Upper lobe of left lung (tissue), 4 donors: Measurements from ENCODE around the gene PDE4D.

Experiments used
- EP300 ChIP-seq, 4 donors: sonication (generic); formaldehyde crosslinking; IDR thresholded peaks; one replicate each; pipeline ENCODE4 v1.5.1; 2017; ENCODE audit warnings: antibody characterized with exemption in 4 of 4, control low read depth in 2 of 4
- POLR2A ChIP-seq, 4 donors: fragments of 450-650 bp; IDR thresholded peaks; one replicate each; pipeline ENCODE4 v1.5.1; 2016 to 2017; ENCODE audit warnings: antibody characterized with exemption in 4 of 4, mild to moderate bottlenecking in 2 of 4
- POLR2AphosphoS5 ChIP-seq, 2 donors: sonication (generic); formaldehyde crosslinking; IDR thresholded peaks; one replicate each; pipeline ENCODE4 v1.5.1; 2017; ENCODE audit warnings: antibody characterized with exemption in 2 of 2
- TF ChIP-seq, protein P1 (sequence below), 6 experiments: fragments of 450-650 bp in 4 of 6; fragments of 200-600 bp in 2 of 6; sonication (generic) in 2 of 6; IDR thresholded peaks; one replicate each; pipeline ENCODE4 v1.5.1; 2016 to 2019; ENCODE audit warnings: antibody characterized with exemption in 6 of 6

DNA sequence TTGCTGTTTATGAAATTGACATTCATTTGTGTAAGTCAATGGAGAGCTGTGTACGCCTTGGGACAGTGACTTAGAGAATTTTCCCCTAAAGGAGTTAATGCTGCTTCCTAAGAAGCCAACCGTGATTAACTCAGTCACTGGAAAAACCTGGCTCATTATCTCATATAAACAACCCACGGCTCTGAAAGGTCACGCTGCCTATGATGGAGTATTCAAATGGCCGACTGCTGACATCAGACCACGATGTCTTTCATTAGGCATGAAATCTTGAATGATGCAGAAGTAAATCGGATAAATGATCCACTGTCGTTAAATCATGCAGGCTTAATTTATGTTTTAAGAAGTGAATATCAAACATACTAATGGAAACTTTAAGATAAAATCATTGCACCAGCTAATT is 706.9 kb downstream of the PDE4D start:
- TF ChIP-seq, protein P1, sequence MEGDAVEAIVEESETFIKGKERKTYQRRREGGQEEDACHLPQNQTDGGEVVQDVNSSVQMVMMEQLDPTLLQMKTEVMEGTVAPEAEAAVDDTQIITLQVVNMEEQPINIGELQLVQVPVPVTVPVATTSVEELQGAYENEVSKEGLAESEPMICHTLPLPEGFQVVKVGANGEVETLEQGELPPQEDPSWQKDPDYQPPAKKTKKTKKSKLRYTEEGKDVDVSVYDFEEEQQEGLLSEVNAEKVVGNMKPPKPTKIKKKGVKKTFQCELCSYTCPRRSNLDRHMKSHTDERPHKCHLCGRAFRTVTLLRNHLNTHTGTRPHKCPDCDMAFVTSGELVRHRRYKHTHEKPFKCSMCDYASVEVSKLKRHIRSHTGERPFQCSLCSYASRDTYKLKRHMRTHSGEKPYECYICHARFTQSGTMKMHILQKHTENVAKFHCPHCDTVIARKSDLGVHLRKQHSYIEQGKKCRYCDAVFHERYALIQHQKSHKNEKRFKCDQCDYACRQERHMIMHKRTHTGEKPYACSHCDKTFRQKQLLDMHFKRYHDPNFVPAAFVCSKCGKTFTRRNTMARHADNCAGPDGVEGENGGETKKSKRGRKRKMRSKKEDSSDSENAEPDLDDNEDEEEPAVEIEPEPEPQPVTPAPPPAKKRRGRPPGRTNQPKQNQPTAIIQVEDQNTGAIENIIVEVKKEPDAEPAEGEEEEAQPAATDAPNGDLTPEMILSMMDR (IDR thresholded peaks at IDR 0.05): no peak
- TF ChIP-seq POLR2A (IDR thresholded peaks at IDR 0.05): no peak
- TF ChIP-seq EP300 (IDR thresholded peaks at IDR 0.05): no peak
- no peak for TF ChIP-seq POLR2AphosphoS5 (IDR thresholded peaks at IDR 0.05)
